ENCODE results near the gene SPPL3.

DNA sequence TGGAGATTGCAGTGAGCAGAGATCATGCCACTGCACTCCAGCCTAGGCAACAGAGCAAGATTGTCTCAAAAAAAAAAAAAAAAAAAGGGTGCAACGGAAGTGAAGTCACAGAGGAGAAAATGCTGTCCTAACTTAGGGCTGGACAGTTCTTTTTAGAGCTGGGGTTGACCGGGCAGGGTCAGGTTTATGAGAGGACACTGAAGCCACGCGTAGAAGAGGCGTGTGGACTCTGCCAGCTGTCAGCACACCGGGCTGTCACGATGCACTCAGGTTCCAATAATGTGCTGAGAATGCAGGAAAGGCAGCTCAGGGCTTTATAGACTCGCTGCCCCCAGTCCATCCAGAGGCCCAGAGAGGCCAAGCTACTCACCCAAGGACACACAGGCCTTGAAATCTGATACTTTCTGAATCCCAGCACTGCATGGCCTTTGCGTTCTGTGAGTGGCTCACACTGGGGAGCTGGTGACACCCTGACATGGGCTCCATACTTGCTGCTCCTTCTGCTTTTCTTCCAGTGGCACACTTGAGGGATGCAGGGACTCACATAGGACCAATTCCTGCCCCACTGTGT is 28.9 kb upstream of the SPPL3 start:
- no peak for TF ChIP-seq CTCF (conservative IDR thresholded peaks at IDR 0.05)
- no peak for TF ChIP-seq ZFX (IDR thresholded peaks at IDR 0.05)

Data from C4-2B (cell line).